NCI-H1436 treated with DMSO at 0.1 percent for 48 hours (cell line): Measurements from ENCODE around the gene PCLO.
A peak's percentile ranks its signal among the peaks of the same experiment; 100 is the strongest.

ENCODE experiments used
- DNase-seq: peaks from one replicate; lab custom pipeline; 2025; lab: John Stamatoyannopoulos, UW

PCLO gene, protein sequence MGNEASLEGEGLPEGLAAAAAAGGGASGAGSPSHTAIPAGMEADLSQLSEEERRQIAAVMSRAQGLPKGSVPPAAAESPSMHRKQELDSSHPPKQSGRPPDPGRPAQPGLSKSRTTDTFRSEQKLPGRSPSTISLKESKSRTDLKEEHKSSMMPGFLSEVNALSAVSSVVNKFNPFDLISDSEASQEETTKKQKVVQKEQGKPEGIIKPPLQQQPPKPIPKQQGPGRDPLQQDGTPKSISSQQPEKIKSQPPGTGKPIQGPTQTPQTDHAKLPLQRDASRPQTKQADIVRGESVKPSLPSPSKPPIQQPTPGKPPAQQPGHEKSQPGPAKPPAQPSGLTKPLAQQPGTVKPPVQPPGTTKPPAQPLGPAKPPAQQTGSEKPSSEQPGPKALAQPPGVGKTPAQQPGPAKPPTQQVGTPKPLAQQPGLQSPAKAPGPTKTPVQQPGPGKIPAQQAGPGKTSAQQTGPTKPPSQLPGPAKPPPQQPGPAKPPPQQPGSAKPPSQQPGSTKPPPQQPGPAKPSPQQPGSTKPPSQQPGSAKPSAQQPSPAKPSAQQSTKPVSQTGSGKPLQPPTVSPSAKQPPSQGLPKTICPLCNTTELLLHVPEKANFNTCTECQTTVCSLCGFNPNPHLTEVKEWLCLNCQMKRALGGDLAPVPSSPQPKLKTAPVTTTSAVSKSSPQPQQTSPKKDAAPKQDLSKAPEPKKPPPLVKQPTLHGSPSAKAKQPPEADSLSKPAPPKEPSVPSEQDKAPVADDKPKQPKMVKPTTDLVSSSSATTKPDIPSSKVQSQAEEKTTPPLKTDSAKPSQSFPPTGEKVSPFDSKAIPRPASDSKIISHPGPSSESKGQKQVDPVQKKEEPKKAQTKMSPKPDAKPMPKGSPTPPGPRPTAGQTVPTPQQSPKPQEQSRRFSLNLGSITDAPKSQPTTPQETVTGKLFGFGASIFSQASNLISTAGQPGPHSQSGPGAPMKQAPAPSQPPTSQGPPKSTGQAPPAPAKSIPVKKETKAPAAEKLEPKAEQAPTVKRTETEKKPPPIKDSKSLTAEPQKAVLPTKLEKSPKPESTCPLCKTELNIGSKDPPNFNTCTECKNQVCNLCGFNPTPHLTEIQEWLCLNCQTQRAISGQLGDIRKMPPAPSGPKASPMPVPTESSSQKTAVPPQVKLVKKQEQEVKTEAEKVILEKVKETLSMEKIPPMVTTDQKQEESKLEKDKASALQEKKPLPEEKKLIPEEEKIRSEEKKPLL (N-terminal part only)

DNA sequence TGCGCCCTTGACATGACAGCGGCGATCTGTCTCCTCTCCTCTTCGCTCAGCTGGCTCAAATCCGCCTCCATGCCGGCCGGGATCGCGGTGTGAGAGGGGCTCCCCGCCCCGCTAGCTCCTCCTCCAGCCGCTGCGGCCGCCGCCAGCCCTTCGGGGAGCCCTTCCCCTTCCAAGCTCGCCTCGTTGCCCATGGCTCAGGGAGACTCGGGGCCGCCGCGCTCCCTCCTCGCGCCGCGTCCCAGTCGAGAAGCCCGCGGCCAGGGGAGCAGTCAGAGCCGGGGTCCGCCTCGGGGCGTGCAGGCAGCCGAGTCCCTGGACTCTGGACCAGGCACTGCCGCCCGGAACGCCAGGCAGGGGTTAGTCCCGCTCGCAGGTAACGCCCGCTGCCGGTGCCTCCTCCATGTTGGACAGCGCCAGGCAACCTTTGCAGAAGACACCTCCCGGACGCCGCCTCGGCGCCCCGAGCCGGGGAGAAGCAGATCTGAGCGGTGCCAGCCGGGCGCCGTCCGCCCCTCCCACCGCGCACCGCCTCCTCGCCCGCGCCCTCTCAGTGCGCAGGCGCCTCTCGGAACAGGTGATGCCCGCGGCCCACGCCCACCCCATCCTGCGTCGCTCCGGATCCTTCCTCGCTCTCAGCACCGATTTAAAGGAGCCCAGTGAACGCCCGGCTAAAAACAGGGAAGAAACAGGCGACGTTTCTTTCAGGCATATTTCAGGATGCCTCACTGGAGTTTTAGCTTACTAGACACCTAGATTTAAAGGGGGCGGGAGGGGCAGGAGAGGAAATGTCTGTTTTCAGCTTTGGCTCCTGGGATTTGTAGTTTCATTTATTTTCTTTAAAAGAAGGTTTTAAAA lies at the start of gene PCLO:
PCLO (minus strand) TSS at position 483 of the 855 bp plus-strand sequence; CDS start at position 191, 292 bp downstream.
- peak; percentile 63 for DNase-seq

DNA sequence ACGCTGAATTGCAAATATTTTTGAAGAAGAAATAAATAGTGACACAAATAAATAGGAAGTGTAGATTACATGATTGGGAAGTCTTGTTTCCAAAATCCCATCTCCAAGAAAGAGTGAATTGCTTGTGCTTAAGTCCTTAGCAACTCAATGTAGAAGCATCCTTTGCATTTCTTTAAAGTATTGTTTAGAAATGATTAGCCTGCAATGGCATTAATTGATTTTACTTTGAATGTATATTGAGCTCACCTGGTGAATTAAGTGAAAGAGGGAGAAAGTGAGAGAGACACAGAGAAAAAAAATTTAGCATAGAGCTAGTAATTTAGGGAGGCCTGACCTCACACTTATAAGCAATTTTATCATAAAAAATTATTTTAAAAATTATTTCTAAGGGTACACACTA lies 49.0 kb upstream of the PCLO start:
- no peak for DNase-seq

DNA sequence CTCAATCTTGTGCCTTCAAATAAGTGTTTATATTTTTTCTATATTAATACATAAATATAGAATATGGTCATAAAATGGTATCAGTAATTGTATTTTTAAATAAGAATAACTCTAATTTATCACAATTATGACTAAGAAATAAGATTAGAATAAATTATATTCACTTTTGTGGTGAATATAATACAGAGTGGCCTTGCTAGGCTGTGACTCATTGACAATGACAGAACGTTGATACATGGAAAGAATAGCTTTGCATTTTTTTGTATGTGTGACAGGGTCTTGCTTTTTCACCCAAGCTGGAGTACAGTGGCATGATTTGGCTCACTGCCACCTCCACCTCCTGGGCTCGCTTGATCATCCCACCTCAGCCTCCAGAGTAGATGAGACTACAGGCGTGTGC lies 47.8 kb upstream of the PCLO start:
- DNase-seq, result no peak

DNA sequence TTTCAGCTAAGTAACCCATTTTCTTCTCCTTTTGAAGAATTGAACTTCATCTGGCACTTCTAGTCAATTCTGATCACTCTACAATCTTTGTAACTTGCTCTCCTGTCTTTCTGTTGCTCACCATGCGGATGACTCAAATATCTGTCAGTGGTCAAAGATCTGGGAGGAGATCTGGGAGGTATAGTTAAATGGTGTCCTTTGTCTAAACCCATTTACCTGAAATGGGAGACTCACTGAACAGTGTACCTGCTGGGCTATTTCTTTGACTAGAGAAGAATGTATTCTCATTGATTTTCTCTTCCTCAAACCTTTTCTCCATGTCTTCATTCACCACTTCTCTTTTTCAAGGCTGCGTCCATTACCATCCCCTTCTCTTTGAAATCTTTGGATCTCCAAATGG lies 42.0 kb upstream of the PCLO start:
- DNase-seq, result no peak

DNA sequence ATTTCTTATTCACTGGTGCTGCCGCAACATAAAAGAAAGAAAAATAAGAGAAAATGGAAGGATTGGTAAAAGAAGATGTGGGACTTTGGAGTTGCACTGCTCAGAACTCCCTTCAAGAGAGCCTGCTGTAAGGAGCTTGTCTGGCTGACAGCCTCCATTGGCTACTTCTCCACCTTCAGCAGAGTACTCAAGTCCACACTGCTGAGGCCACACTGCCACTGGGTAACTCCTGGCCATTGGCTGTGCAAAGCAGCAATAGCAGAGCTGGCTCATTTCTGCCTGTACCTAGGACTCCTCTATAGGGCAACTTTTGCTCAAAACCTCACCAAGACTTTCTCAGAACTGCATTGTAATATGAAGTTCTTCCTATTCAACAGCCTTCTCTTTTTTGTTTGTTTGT lies 38.7 kb upstream of the PCLO start:
- no peak for DNase-seq

DNA sequence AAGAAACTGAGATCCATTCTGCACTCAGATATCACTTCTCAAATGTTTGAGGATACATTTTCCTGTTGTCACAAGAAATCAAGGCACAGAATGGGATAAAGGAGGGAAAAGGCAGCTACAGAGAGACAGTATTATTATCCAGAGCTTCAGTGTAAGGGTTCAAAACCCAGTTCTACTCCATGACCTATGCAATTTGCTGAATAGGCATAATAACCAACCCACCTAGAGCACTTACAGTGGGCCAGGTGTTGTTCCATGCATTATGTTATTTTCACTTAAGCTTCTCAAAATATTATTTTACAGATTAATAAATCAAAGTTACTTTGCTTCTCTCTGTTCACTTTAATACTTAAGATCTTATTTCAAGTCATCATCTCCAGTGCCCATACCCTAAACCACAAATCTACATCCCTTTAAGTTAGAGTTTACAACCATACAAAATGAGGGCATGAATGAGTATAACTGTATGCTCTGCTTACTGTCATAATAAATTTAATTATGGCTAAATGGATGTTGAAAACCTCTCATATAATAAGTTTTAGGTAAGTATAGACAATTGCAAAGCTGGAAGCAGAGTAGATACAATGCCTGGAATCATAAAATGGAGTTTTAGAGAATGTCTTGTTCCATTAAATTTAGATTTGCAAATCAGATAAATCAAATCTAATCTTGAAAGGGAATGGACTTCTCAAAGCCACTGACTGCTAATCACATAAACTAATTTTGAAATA lies 28.1 kb upstream of the PCLO start:
- no peak for DNase-seq

DNA sequence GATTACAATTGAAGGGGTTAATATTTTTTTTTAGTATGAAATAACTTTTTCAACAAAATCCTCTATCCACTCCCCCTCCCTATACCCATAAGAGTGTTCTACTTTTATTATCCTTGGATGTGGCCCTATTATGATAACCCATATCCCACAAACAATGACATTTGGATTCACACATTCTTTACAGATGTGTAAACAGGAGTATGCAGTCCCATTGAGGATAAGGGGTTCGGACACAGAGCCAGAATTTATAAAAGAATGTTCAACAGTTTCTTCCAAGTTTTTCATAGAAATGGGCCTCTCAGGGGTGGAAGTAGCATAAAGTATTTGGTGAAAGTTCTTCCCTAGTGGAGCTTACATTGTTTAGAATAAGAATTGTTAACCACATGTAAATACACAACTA lies 16.1 kb upstream of the PCLO start:
- no peak for DNase-seq

DNA sequence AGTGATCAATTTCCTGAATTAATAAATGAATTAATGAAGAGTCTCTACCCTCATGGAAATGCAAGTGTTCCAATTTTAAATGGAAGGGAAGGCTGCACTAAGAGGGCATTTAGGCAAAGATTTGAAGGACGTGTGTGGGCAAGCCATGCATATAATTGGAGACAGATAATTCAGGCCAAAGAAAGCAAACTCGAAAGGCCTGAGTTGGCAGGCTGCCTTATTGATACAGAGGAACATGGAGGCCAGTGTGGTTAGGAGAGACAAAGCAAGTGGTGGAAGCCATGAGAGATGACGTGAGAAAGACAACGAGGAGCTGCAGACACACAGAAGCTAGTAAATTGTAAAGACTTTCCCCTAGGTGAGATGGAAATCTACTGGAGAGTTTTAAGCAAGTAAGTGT lies 15.4 kb upstream of the PCLO start:
- DNase-seq, result no peak

DNA sequence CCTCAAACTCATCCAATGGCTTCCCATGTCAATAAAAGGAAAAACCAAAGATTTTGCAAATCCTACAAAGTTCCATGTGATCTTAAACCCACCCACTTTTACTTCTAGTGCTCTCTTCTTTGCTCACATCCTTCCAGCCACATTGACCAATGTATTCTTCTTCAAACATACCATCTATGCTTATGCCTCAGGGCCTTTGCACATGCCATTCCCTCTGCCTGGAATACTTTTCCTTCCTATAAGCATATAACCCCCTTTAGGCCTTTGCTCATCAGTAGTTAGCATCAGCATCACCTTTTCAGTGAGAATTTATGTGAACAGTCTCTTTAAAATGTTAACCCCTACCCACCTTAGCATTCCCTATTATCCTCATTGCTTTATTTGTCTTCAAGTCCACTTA lies 11.0 kb upstream of the PCLO start:
- no peak for DNase-seq

DNA sequence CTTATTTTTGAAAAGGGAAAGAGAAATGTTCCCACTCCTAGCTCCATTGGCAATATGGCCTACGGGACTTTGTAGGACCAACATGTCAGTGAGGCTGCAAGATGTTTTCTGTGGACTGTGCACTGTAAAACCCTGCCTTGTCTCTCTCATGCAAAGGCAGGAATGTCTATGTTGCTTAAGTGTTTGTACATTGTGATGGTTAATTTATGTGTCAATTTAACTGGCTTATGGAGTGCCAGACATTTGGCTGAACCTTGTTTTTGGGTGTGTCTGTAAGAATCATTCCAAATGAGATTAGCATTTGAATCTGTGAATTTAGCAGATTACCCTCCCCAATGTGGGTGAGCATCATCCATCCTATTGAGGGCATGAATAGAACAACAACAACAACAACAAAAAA lies 4.1 kb upstream of the PCLO start:
- DNase-seq, result no peak

DNA sequence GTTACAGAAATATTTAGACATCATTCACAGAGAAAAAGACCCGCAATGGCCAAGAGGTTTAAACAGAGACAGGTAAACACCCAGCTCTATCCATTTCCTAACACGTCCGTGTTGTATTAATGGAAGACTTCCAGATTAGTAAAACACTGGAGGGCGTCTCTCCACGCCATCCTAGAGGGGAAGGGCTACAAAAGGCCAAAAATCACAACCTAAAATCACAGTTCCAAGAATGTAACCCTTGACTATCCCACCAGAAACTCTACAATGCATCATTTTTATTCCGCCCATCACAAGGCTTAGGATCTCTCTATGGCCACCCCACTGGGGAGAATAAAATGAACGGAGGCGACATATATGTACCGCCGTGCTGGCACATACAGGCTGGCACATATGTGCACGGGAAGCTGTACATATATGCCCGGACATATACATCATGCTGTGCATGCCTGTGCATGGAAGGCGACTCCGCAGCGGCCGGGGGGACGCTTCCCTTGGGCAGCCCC lies 734 bp downstream of the PCLO start:
- DNase-seq, result no peak

DNA sequence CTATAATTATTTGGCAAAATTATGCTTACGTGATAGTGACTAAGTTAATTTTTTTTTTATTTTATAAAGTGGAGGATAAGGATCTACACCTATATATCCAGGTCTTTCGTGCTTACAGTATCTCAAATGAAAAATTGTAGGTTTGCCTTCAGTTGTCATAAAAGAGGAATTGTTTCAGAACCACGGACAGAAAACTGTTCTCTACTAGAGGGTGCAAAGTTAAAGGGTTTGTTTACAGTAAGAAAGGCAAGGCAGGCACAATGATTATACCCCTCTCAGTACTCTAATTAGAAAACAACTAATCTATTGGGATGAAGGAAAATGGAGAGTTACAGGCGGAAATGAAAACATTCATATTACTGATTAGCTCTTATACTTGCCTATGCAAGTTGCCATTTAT lies 1.5 kb downstream of the PCLO start:
- no peak for DNase-seq

DNA sequence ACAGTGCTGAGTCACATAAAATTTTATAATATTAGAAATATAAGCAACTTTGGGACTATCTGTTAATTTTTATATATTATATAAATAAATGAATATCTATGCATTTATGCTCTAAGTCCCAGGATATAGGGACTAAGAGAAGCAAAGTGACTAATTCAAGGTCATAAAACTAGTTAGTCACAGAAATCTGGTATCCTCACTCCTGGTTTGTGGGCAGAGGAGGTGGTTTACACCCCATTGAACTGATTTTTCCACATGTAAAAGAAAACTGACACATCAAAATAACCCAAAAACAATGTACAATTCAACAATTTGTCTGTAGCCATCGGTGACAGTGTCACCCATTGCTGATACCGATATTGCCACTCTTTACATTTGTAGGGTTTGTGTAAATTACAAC lies 3.0 kb downstream of the PCLO start:
- no peak for DNase-seq

DNA sequence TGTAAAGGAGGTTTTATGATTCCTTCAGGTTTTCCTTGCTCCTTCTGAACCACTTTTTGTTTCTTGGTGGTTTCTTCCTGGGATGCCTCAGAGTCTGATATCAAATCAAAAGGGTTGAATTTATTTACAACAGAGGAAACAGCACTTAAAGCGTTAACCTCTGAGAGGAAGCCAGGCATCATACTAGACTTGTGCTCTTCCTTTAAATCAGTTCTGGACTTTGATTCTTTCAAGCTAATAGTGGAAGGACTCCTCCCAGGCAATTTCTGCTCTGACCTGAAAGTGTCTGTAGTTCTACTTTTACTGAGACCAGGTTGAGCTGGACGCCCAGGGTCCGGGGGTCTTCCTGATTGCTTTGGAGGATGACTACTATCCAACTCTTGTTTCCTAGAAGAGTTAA lies 6.7 kb downstream of the PCLO start:
- DNase-seq, result no peak

DNA sequence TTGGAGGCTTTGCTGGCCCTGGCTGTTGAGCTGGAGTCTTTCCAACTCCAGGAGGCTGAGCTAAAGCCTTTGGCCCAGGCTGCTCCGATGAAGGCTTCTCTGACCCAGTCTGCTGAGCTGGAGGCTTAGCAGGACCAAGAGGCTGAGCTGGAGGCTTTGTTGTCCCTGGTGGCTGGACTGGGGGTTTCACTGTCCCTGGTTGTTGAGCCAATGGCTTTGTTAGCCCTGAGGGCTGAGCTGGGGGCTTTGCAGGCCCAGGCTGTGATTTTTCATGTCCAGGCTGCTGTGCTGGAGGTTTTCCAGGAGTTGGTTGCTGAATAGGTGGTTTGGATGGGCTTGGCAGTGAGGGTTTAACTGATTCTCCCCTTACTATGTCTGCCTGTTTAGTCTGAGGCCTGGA lies 7.3 kb downstream of the PCLO start:
- no peak for DNase-seq

DNA sequence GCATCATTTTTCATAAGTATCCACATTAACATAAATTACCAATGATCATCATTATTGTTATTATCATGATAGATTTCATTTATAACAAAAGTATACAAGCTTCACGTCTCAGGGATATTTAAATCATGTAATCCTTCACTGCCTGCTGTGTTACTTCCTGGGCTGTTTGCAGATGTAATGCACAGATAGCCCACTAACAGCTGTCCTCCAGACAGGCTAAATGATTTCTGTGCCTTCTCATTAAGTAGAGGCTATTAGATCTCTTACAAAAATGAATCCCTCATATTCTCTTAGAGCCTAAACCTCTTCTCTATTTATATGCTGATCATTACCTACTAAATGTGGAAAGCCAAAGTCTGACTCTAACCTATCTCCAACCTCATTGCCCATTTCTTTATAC lies 9.3 kb downstream of the PCLO start:
- DNase-seq, result no peak

DNA sequence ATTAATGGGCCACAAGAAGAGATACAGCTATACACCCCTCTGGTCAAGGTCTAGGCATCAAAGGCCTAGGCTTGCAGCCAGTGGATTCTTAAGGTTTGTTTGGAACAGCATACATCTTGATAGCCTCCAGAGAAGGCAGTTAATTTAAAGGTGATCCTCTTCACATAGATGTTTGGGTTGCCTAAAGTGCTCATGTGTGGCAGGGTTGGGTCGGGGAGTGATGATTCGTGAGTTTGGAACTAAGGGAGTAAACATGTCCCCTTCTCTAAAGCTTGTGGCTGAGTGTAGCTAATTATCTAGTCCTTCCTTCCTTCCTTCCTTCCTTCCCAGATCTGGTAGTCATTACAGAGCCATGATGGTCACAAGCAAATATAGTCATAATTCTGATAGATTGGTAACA lies 12.4 kb downstream of the PCLO start:
- no peak for DNase-seq

DNA sequence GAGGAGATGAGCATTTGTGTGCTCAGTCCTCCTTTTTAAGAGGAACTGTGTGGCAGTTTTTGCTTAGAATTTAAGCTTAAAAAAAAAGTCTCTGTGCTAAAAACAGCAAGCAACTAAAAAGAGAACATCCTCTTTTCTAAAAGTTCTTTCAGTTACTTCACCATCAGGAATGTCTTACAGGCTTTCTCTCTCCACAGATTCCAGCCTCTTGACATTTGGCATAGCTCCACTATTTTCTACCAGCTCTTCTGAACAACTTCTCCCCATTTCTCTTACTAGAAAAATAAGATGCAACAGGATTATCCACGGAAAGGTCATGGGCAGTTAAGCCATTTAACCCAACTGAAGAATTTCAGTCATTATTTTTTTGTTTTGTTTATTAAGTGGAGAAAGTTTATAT lies 13.2 kb downstream of the PCLO start:
- DNase-seq, result no peak

DNA sequence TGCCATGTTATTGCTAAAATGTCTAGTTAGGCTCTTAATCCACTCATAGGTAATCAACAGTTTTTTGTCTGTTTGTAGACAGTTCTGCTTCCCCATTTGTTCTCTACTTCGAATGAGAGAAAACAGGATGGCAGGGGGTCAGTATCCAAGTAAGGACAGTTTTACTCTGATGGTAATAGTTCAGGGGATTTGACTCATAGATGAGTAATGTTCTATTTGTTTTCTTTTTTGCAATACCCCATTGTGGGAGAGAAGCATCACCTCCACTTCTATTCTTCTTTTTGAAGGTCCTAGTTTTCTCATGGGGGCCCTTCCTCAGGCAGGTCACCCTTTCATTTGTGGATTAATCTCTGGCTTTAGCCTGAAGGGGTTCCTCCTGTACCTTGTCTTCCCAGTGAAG lies 13.9 kb downstream of the PCLO start:
- DNase-seq, result no peak

DNA sequence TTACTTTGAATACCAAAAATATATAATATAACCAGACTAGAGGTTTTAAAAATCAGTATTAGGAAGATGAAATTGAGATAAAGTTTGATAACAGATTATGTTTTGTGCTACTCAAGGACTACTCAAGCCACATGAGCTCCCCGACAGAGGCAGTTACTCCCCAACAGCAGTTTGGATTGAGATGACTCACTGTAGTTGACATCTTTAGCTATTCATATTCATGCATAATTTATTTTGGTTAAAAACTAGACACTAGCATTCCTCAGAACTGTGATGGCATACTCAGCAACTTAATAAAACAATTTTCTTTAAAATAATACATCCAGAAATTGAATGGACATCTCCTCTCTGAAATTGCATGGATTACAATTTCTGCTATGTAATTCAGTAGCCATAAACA lies 19.6 kb downstream of the PCLO start:
- DNase-seq, result no peak

DNA sequence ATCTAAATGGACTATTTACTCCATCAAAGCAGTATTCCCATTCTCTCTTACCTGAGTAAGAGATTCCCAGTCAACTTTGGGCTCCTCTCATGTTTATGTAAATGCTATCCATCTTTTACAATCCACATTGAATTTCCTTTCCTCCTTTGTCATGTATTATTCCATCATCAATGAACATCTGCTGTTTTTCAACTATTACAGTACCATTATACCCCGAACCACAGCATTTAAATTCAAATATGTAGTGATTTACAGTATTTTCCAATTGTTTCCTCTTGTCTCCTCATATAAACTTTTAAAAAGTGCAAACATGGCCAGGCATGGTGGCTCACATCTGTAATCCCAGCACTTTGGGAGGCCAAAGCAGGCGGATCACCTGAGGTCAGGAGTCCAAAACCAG lies 20.3 kb downstream of the PCLO start:
- DNase-seq, result no peak
